ENCODE results near the gene UQCC5. TPM values are rescaled to one million over a fixed set of nuclear protein-coding genes. Genes with fewer than 3 reads are reported as not detected.

The UQCC5 gene
- polyA plus RNA-seq, 1 donor (not counting 4 experiments of a cell fraction or from before 2014, with no cell fraction given), result 20.0 TPM

GRCh38 chr3:52487788-52488691 is 48.4 kb upstream of the UQCC5 start:
- peaks cover 3% of the 10 kb centered on the region for H3K79me2 ChIP-seq (ENCODE audit: control insufficient read depth, insufficient read depth, low read length)
- peaks cover 12% of the 10 kb centered on the region for H3K4me1 ChIP-seq (ENCODE audit: control insufficient read depth, extremely low read depth, insufficient read depth, low read length)
- no peak overlapping the region for H3K4me2 ChIP-seq (ENCODE audit: control insufficient read depth, extremely low read depth, insufficient read depth, low read depth, low read length)
- no peak overlapping the region for H3K27ac ChIP-seq (ENCODE audit: control insufficient read depth, insufficient read depth, low read length)
- FAIRE-seq, result no peak
- TF ChIP-seq, protein P1, sequence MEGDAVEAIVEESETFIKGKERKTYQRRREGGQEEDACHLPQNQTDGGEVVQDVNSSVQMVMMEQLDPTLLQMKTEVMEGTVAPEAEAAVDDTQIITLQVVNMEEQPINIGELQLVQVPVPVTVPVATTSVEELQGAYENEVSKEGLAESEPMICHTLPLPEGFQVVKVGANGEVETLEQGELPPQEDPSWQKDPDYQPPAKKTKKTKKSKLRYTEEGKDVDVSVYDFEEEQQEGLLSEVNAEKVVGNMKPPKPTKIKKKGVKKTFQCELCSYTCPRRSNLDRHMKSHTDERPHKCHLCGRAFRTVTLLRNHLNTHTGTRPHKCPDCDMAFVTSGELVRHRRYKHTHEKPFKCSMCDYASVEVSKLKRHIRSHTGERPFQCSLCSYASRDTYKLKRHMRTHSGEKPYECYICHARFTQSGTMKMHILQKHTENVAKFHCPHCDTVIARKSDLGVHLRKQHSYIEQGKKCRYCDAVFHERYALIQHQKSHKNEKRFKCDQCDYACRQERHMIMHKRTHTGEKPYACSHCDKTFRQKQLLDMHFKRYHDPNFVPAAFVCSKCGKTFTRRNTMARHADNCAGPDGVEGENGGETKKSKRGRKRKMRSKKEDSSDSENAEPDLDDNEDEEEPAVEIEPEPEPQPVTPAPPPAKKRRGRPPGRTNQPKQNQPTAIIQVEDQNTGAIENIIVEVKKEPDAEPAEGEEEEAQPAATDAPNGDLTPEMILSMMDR (optimal IDR thresholded peaks at IDR 0.05 in 1 of 3, IDR thresholded peaks at IDR 0.05 in 1 of 3, conservative IDR thresholded peaks at IDR 0.05 in 1 of 3; ENCODE audit: extremely low read depth in 1 of 3, insufficient read depth in 2 of 3, low read length in 3 of 3), result no peak
- no peak for TF ChIP-seq EZH2 (IDR thresholded peaks at IDR 0.05; ENCODE audit: low read length)
- H3K9ac ChIP-seq (ENCODE audit: control insufficient read depth, extremely low read depth, insufficient read depth, low read length), result no peak overlapping the region
- H3K4me3 ChIP-seq (ENCODE audit: control insufficient read depth in 2 of 3, extremely low read depth in 1 of 3, insufficient read depth in 2 of 3, low read depth in 1 of 3, low read length in 3 of 3), result no peak overlapping the region
- H3K9me3 ChIP-seq (ENCODE audit: control insufficient read depth, low read depth, low read length), result no peaks in the 10 kb centered on the region
- dilution Hi-C loops (cut with MboI; ENCODE audit: extremely low pct_ligation_motif_present, low sequenced_read_pairs), result no loop called here
- no peak for DNase-seq (ENCODE audit: low read depth, low spot score)
- H3K9me1 ChIP-seq (ENCODE audit: control insufficient read depth, extremely low read depth, insufficient read depth, low read length), result no peaks in the 10 kb centered on the region
- H3K27me3 ChIP-seq (ENCODE audit: control insufficient read depth, extremely low read depth, insufficient read depth, low read length), result no peaks in the 10 kb centered on the region
- H2AFZ ChIP-seq (ENCODE audit: control insufficient read depth, low read length), result no peak overlapping the region
- H3K36me3 ChIP-seq (ENCODE audit: control insufficient read depth in 2 of 2, extremely low read depth in 1 of 2, insufficient read depth in 2 of 2, low read length in 2 of 2), result peaks cover 28 to 55% of the 10 kb centered on the region in 2 experiments
- peaks cover under 1% of the 10 kb centered on the region for H4K20me1 ChIP-seq (ENCODE audit: control insufficient read depth, extremely low read depth, insufficient read depth, low read length)

GRCh38 chr3:52488746-52489145 is 47.7 kb upstream of the UQCC5 start:
- no peak for FAIRE-seq
- no peak for TF ChIP-seq EZH2 (IDR thresholded peaks at IDR 0.05; ENCODE audit: low read length)
- TF ChIP-seq, protein P1 (optimal IDR thresholded peaks at IDR 0.05 in 1 of 3, IDR thresholded peaks at IDR 0.05 in 1 of 3, conservative IDR thresholded peaks at IDR 0.05 in 1 of 3; ENCODE audit: extremely low read depth in 1 of 3, insufficient read depth in 2 of 3, low read length in 3 of 3), result no peak
- no peaks in the 10 kb centered on the region for H3K9me1 ChIP-seq (ENCODE audit: control insufficient read depth, extremely low read depth, insufficient read depth, low read length)
- H3K27me3 ChIP-seq (ENCODE audit: control insufficient read depth, extremely low read depth, insufficient read depth, low read length), result no peaks in the 10 kb centered on the region
- dilution Hi-C loops (cut with MboI; ENCODE audit: extremely low pct_ligation_motif_present, low sequenced_read_pairs), result no loop called here
- no peaks in the 10 kb centered on the region for H3K9me3 ChIP-seq (ENCODE audit: control insufficient read depth, low read depth, low read length)
- H3K9ac ChIP-seq (ENCODE audit: control insufficient read depth, extremely low read depth, insufficient read depth, low read length), result no peak overlapping the region
- no peak overlapping the region for H2AFZ ChIP-seq (ENCODE audit: control insufficient read depth, low read length)
- peaks cover 3% of the 10 kb centered on the region for H3K79me2 ChIP-seq (ENCODE audit: control insufficient read depth, insufficient read depth, low read length)
- DNase-seq (ENCODE audit: low read depth, low spot score), result no peak
- peaks cover 3% of the 10 kb centered on the region for H4K20me1 ChIP-seq (ENCODE audit: control insufficient read depth, extremely low read depth, insufficient read depth, low read length)
- no peak overlapping the region for H3K27ac ChIP-seq (ENCODE audit: control insufficient read depth, insufficient read depth, low read length)
- peaks cover 5% of the 10 kb centered on the region for H3K4me1 ChIP-seq (ENCODE audit: control insufficient read depth, extremely low read depth, insufficient read depth, low read length)
- H3K4me2 ChIP-seq (ENCODE audit: control insufficient read depth, extremely low read depth, insufficient read depth, low read depth, low read length), result no peak overlapping the region
- H3K4me3 ChIP-seq (ENCODE audit: control insufficient read depth in 2 of 3, extremely low read depth in 1 of 3, insufficient read depth in 2 of 3, low read depth in 1 of 3, low read length in 3 of 3), result no peak overlapping the region
- peaks cover 28 to 56% of the 10 kb centered on the region in 2 experiments for H3K36me3 ChIP-seq (ENCODE audit: control insufficient read depth in 2 of 2, extremely low read depth in 1 of 2, insufficient read depth in 2 of 2, low read length in 2 of 2)
